ENCODE measurements around the gene NPAS3. TPM values are rescaled to one million over a fixed set of nuclear protein-coding genes. Genes with fewer than 3 reads are reported as not detected.

NPAS3 gene
- total RNA-seq, 1 experiment from 2014 or later = 15.6 TPM

GRCh38 chr14:33454022-33454595, 515.4 kb downstream of the NPAS3 start:
- no peak overlapping the region for H3K27ac ChIP-seq (ENCODE audit: low read depth, low read length, poor library complexity, severe bottlenecking)
- TF ChIP-seq CTCF (conservative IDR thresholded peaks at IDR 0.05; ENCODE audit: low read depth, low read length) (no peak), EZH2 (IDR thresholded peaks at IDR 0.05; ENCODE audit: borderline replicate concordance, low read depth, low read length, poor library complexity, severe bottlenecking) (no peak)
- ChIA-PET POLR2A (ENCODE audit: low non-redundant PET) (no interaction called here), CTCF (no interaction called here)
- DNase-seq (ENCODE audit: low spot score) = no peak
- no peaks in the 10 kb centered on the region for H3K9me3 ChIP-seq (ENCODE audit: low read depth, low read length, poor library complexity, severe bottlenecking)
- no TSS peak for BruUV-seq (replicated peaks)
- H3K4me3 ChIP-seq (ENCODE audit: low read depth, low read length, poor library complexity, severe bottlenecking) = no peak overlapping the region
- no peaks in the 10 kb centered on the region for H3K36me3 ChIP-seq (ENCODE audit: insufficient read depth, low read length, poor library complexity, severe bottlenecking)
- intact Hi-C loops (cut with micrococcal nuclease; ENCODE audit: unreplicated experiment) = no loop called here
- H3K27me3 ChIP-seq (replicated peaks; ENCODE audit: insufficient read depth, low read depth, low read length, poor library complexity) = no peaks in the 10 kb centered on the region
- peaks cover 29% of the 10 kb centered on the region for H3K4me1 ChIP-seq (ENCODE audit: insufficient read depth, low read length, poor library complexity, severe bottlenecking)

- no peak overlapping the region for H3K4me3 ChIP-seq (ENCODE audit: low read depth, low read length, poor library complexity, severe bottlenecking)
- CTCF ChIA-PET = no interaction called here
- no peak for DNase-seq (ENCODE audit: low spot score)
- H3K27ac ChIP-seq (ENCODE audit: low read depth, low read length, poor library complexity, severe bottlenecking) = no peak overlapping the region
- no TSS peak for BruUV-seq (replicated peaks)
- no peaks in the 10 kb centered on the region for H3K9me3 ChIP-seq (ENCODE audit: low read depth, low read length, poor library complexity, severe bottlenecking)
- intact Hi-C loops (cut with micrococcal nuclease; ENCODE audit: unreplicated experiment) = no loop called here
- TF ChIP-seq EZH2 (IDR thresholded peaks at IDR 0.05; ENCODE audit: borderline replicate concordance, low read depth, low read length, poor library complexity, severe bottlenecking) = no peak
- TF ChIP-seq CTCF (conservative IDR thresholded peaks at IDR 0.05; ENCODE audit: low read depth, low read length) = no peak
- H3K27me3 ChIP-seq (replicated peaks; ENCODE audit: insufficient read depth, low read depth, low read length, poor library complexity) = no peaks in the 10 kb centered on the region
- H3K4me1 ChIP-seq (ENCODE audit: insufficient read depth, low read length, poor library complexity, severe bottlenecking) = peaks cover 35% of the 10 kb centered on the region
- POLR2A ChIA-PET (ENCODE audit: low non-redundant PET) = no interaction called here
- no peaks in the 10 kb centered on the region for H3K36me3 ChIP-seq (ENCODE audit: insufficient read depth, low read length, poor library complexity, severe bottlenecking)
Measured at GRCh38 chr14:33454707-33455106, 516.0 kb downstream of the NPAS3 start.

- no peak for TF ChIP-seq CTCF (conservative IDR thresholded peaks at IDR 0.05; ENCODE audit: low read depth, low read length)
- TF ChIP-seq EZH2 (IDR thresholded peaks at IDR 0.05; ENCODE audit: borderline replicate concordance, low read depth, low read length, poor library complexity, severe bottlenecking) = no peak
- intact Hi-C loops (cut with micrococcal nuclease; ENCODE audit: unreplicated experiment) = no loop called here
- ChIA-PET CTCF (no interaction called here), POLR2A (ENCODE audit: low non-redundant PET) (interaction anchor here (0.6 kb wide), 1 partner anchor 714 kb away, joined by 5 read pairs; no protein-coding TSS in a partner anchor)
- no peaks in the 10 kb centered on the region for H3K27me3 ChIP-seq (replicated peaks; ENCODE audit: insufficient read depth, low read depth, low read length, poor library complexity)
- no peak overlapping the region for H3K27ac ChIP-seq (ENCODE audit: low read depth, low read length, poor library complexity, severe bottlenecking)
- no peaks in the 10 kb centered on the region for H3K9me3 ChIP-seq (ENCODE audit: low read depth, low read length, poor library complexity, severe bottlenecking)
- no peak for DNase-seq (ENCODE audit: low spot score)
- H3K4me1 ChIP-seq (ENCODE audit: insufficient read depth, low read length, poor library complexity, severe bottlenecking) = peaks cover 44% of the 10 kb centered on the region
- H3K36me3 ChIP-seq (ENCODE audit: insufficient read depth, low read length, poor library complexity, severe bottlenecking) = no peaks in the 10 kb centered on the region
- no peak overlapping the region for H3K4me3 ChIP-seq (ENCODE audit: low read depth, low read length, poor library complexity, severe bottlenecking)
- no TSS peak for BruUV-seq (replicated peaks)
Measured at GRCh38 chr14:33455654-33456345, 517.1 kb downstream of the NPAS3 start.
